Vagina (tissue), 2 donors: ENCODE data around the gene EMILIN3. TPM values are rescaled to one million over a fixed set of nuclear protein-coding genes. Genes with fewer than 3 reads are reported as not detected.

Source experiments
- DNase-seq, 2 donors: peaks; one replicate each; pipeline ENCODE4 v3.0.0-alpha.2; 2017; ENCODE audit errors: extremely low spot score in 2 of 2
- H3K27ac ChIP-seq: fragments of 200-600 bp; sonication (generic); one replicate; pipeline ENCODE4 v1.5.1; 2019
- H3K27me3 ChIP-seq: fragments of 200-600 bp; sonication (generic); one replicate; pipeline ENCODE4 v1.5.1; 2019
- H3K36me3 ChIP-seq, 2 donors: fragments of 200-600 bp; sonication (generic); one replicate each; pipeline ENCODE4 v1.5.1; 2017 to 2019
- H3K4me1 ChIP-seq: fragments of 200-600 bp; sonication (generic); one replicate; pipeline ENCODE4 v1.5.1; 2019
- H3K4me3 ChIP-seq, 2 donors: fragments of 200-600 bp; sonication (generic); 1 replicate in 1 of 2; 2 replicates in 1 of 2; pipeline ENCODE4 v1.5.1; 2016 to 2019
- H3K9me3 ChIP-seq: fragments of 200-600 bp; sonication (generic); one replicate; pipeline ENCODE4 v1.5.1; 2019
- POLR2A ChIP-seq, 2 donors: fragments of 450-650 bp; IDR thresholded peaks; one replicate each; pipeline ENCODE4 v1.6.1; 2017; ENCODE audit warnings: antibody characterized with exemption in 2 of 2, mild to moderate bottlenecking in 2 of 2, moderate library complexity in 2 of 2
- POLR2AphosphoS5 ChIP-seq, 2 donors: sonication (generic); formaldehyde crosslinking; IDR thresholded peaks; one replicate each; pipeline ENCODE4 v1.9.0; 2017; ENCODE audit warnings: antibody characterized with exemption in 2 of 2, mild to moderate bottlenecking in 2 of 2, low read depth in 1 of 2; ENCODE audit not compliant: insufficient read depth in 1 of 2
- intact Hi-C: fragments of 100-400 bp; cut with DNase I; formaldehyde crosslinking; loops from one replicate; pipeline ENCODE4 v1.15.1; 2023
- total RNA-seq: library from RNA; depleted of rRNA; stranded (reverse); fragments of >200 nt; gene quantifications from one replicate; pipeline ENCODE4 v1.2.3, GENCODE V29; 2016
- TF ChIP-seq, protein P1 (sequence below), 3 experiments: fragments of 450-650 bp in 2 of 3; fragments of 200-600 bp in 1 of 3; sonication (generic) in 1 of 3; IDR thresholded peaks; one replicate each; pipeline ENCODE4 v1.5.1; 2017 to 2019; ENCODE audit warnings: antibody characterized with exemption in 3 of 3, mild to moderate bottlenecking in 2 of 3, moderate library complexity in 2 of 3

EMILIN3 gene
- total RNA-seq, 1 donor from 2014 or later: 5.6 TPM

GRCh38 chr20:41342474-41343464 lies 23.8 kb downstream of the EMILIN3 start:
- Histone ChIP-seq H3K27ac (no peak overlapping the region), H3K4me3 (no peak overlapping the region), H3K9me3 (no peaks in the 10 kb centered on the region), H3K4me1 (peaks cover 45% of the 10 kb centered on the region), H3K36me3 (peaks cover 0 to 5% of the 10 kb centered on the region in 2 donors), H3K27me3 (no peaks in the 10 kb centered on the region)
- TF ChIP-seq POLR2AphosphoS5 (IDR thresholded peaks at IDR 0.05; ENCODE audit: insufficient read depth in 1 of 2, low read depth in 1 of 2) (no peak), POLR2A (IDR thresholded peaks at IDR 0.05) (no peak)
- TF ChIP-seq, protein P1, sequence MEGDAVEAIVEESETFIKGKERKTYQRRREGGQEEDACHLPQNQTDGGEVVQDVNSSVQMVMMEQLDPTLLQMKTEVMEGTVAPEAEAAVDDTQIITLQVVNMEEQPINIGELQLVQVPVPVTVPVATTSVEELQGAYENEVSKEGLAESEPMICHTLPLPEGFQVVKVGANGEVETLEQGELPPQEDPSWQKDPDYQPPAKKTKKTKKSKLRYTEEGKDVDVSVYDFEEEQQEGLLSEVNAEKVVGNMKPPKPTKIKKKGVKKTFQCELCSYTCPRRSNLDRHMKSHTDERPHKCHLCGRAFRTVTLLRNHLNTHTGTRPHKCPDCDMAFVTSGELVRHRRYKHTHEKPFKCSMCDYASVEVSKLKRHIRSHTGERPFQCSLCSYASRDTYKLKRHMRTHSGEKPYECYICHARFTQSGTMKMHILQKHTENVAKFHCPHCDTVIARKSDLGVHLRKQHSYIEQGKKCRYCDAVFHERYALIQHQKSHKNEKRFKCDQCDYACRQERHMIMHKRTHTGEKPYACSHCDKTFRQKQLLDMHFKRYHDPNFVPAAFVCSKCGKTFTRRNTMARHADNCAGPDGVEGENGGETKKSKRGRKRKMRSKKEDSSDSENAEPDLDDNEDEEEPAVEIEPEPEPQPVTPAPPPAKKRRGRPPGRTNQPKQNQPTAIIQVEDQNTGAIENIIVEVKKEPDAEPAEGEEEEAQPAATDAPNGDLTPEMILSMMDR (IDR thresholded peaks at IDR 0.05): no peak
- DNase-seq: no peak
- intact Hi-C loops: loop anchor here (5.0 kb wide), 2 partner anchors 70 to 170 kb away; no protein-coding TSS in a partner anchor

GRCh38 chr20:41340327-41341055 lies 26.1 kb downstream of the EMILIN3 start, which contains the start of gene LPIN3:
Gene LPIN3, plus strand, starts transcription at chr20:41340821. Its CDS starts 4,983 bp downstream, at chr20:41345804.
- Histone ChIP-seq H3K4me1 (peaks cover 38% of the 10 kb centered on the region), H3K36me3 (no peaks in the 10 kb centered on the region), H3K4me3 (peak within 1 kb of the TSS; percentile 44 to 49)

DNA sequence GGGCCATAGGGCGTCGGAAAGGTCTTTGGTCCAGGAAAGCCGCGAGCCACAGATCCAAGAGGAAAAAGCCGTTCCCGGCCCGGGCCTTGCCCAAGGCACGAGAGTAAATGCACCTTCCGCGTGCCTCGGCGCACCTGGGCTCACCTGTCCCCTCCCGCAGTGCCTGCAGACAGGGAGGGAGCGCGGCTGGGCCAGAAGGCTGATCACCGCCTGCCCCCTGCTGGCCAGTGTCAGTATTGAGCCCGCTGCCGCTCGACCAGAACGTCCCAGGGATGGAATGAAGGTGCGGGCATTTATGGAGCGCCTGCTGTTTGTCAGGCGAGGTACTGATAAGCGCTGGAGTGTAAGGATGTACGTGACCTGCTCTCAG lies 26.7 kb downstream of the EMILIN3 start:
- no peaks in the 10 kb centered on the region for H3K36me3 ChIP-seq
- no peak for DNase-seq
- no peaks in the 10 kb centered on the region for H3K27me3 ChIP-seq
- H3K4me1 ChIP-seq: peaks cover 38% of the 10 kb centered on the region
- TF ChIP-seq, protein P1 (IDR thresholded peaks at IDR 0.05): peak; percentile 93 to 100 (median 97)
- no peak for TF ChIP-seq POLR2A (IDR thresholded peaks at IDR 0.05)
- TF ChIP-seq POLR2AphosphoS5 (IDR thresholded peaks at IDR 0.05; ENCODE audit: insufficient read depth in 1 of 2, low read depth in 1 of 2): peak in 1 of 2 donors; percentile 61
- intact Hi-C loops: loop anchor here (5.0 to 10.0 kb wide), 5 partner anchors 72 to 355 kb away; no protein-coding TSS in a partner anchor
- H3K9me3 ChIP-seq: no peaks in the 10 kb centered on the region
- H3K4me3 ChIP-seq: peak overlapping the region; percentile 44 to 49
- peak overlapping the region; percentile 86 for H3K27ac ChIP-seq

More at GRCh38 chr20:41340327-41341055, 26.1 kb downstream of the EMILIN3 start, which contains the start of gene LPIN3:
- intact Hi-C loops: loop anchor here (5.0 kb wide), 2 partner anchors 72 to 168 kb away; no protein-coding TSS in a partner anchor
- TF ChIP-seq POLR2AphosphoS5 (IDR thresholded peaks at IDR 0.05; ENCODE audit: insufficient read depth in 1 of 2, low read depth in 1 of 2) (peak; percentile 51 to 75), POLR2A (IDR thresholded peaks at IDR 0.05) (peak in 1 of 2 donors; percentile 12)
- TF ChIP-seq, protein P1 (IDR thresholded peaks at IDR 0.05): peak in 1 of 3 experiments; percentile 12
- Histone ChIP-seq H3K27me3 (no peaks in the 10 kb centered on the region), H3K9me3 (no peaks in the 10 kb centered on the region), H3K27ac (peak within 1 kb of the TSS; percentile 86)
- DNase-seq: peak in 1 of 2 donors; percentile 97

DNA sequence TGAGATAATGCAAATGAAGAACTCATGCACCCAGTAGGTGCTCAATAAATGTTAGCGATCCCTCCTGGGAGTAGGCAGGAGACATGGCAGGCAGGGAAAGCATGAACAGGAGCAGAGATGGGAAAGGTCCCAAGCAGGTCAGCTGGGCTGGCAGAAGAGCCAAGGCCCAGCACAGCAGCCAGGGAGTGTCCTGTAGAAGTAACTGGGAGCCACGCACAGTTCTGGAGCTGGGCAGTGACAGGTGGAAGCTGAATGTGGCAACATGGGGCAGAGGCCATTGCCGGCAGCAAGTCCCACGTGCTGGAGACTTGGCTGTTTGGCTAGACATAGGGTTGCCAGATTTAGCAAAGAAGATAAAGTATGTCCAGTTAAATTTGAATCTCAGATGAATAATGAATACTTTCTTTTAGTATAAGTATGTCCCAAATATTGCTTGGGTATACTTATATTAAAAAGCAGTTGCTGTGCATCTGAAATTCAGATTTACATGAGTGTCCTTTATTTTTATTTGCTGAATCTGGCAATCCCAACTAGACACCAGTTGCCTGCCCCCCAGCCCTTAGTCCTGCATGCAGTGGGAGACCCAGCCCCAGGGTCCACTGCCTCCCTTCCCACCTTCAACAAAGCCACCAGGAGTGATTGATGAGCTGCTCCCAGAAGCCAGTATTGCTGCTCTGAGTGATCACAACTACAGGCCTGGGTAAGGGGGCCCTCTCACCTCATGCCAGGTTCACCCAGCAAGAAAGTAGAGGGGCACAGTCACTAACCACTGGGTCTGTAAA lies 29.7 kb downstream of the EMILIN3 start:
- intact Hi-C loops: loop anchor here (5.0 to 10.0 kb wide), 3 partner anchors 90 to 352 kb away; no protein-coding TSS in a partner anchor
- H3K9me3 ChIP-seq: no peaks in the 10 kb centered on the region
- H3K27ac ChIP-seq: no peak overlapping the region
- no peak for TF ChIP-seq POLR2A (IDR thresholded peaks at IDR 0.05)
- no peak for TF ChIP-seq POLR2AphosphoS5 (IDR thresholded peaks at IDR 0.05; ENCODE audit: insufficient read depth in 1 of 2, low read depth in 1 of 2)
- TF ChIP-seq, protein P1 (IDR thresholded peaks at IDR 0.05): no peak
- DNase-seq: no peak
- H3K4me1 ChIP-seq: peaks cover 26% of the 10 kb centered on the region
- H3K27me3 ChIP-seq: no peaks in the 10 kb centered on the region
- H3K4me3 ChIP-seq: no peak overlapping the region
- H3K36me3 ChIP-seq: no peaks in the 10 kb centered on the region
